Activated CD4-positive, alpha-beta T cell treated with anti-CD3 and anti-CD28 coated beads, Interleukin-2, Interleukin-6, amounts not matched to agents 100 ng/mL and 50 ng/mL, durations not matched to agents 16 hours and 8 hours (primary cell): ENCODE measurements around the gene GALP.
"Not testable (repeated sequence)": the region's sequence is repeated elsewhere in the genome, so short reads cannot be mapped to it uniquely, and the experiment has no call there.

Experiments
- DNase-seq: peaks from one replicate; pipeline ENCODE4 v3.0.0-alpha.2; 2020

Gene GALP

DNA sequence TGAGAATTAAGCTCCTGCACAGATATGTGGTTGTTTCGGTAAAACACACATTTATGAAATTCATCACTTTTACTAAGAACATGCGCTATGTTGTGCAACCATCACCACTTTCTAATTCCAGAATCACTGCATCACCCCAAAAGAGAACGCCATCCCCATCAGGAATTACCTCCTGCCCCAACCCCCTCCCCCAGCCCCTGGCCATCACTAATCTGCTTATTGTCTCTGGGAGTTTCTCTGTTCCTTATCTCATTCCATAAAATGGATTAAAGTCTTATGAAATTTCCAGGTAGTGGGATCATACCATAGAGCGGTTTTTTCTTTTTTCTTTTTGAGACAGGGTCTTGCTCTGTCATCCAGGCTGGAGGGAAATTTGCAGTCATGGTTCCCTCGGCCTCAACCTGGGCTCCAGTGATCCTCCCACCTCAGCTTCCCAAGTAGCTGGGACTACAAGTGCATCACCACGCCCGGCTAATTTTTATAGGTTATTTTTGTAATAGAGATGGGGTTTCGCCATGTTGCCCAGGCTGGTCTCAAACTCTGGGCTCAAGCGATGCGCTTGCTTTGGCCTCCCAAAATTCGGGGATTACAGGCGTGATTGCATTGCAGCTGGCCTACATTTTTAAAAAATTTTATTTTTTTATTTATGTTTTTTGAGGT is 18.3 kb downstream of the GALP start:
- no peak for DNase-seq

DNA sequence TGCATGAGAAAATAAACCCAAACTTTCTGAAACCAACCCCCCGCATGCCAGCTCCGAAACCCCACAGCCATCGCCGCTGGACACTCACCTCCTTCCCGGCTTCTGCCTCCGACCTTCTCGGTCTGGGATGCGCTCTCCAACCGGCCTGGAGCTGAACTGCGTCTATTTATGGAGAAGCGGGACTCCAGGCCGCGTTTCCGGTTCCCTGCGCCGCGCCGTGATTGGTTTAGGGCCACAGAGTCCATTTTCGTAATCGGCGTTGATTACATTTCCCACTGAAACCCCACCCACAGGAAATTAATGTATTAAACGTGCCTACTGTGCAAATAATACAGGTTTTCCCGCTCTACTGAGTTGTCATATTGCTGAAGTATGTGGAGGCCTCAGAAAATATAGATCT is 21.8 kb downstream of the GALP start, which contains the start of gene ZSCAN5B:
ZSCAN5B (minus strand) TSS at position 138 of the 400 bp plus-strand sequence. CDS start 4,731 bp downstream, outside the sequence.
- not testable (repeated sequence) for DNase-seq

DNA sequence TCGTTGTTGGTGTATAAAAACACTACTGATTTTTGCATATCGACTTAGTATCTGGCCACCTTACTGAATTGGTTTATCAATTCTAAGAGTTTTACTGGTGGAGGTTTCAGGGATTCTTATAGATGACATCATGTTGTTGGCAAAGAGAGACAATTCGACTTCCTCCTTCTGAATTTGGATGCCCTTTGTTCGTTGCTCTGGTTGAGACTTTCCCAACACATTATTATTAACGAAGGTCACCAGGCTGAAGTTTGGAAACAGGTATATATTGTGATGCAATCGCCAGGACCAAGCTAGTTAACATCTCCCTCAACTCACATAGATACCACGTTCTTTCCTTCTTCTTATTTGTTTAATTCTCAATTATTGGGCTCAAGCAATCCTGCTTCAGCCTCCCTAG is 23.9 kb downstream of the GALP start:
- no peak for DNase-seq

DNA sequence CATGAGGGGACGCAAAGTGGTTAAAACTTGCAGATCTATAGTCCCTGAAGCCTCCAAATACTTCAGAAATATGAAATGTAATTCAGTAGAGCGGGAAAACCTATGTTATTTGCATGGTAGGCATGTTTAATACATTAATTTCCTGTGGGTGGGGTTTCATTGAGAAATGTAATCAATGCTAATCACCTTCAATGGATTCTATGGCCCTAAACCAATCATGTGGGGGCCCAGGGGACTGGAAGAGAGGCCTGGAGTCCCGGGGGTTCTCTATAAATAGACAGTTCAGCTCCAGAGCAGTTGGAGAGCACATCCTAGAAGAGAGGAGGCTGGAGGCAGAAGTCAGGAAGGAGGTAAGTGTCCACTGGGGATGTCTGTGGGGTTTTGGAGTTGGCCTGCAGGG is 26.2 kb downstream of the GALP start, which contains the start of gene ZSCAN5C:
ZSCAN5C (plus strand) TSS at position 301 of the 400 bp plus-strand sequence. CDS start 3,641 bp downstream, outside the sequence.
- no peak for DNase-seq

DNA sequence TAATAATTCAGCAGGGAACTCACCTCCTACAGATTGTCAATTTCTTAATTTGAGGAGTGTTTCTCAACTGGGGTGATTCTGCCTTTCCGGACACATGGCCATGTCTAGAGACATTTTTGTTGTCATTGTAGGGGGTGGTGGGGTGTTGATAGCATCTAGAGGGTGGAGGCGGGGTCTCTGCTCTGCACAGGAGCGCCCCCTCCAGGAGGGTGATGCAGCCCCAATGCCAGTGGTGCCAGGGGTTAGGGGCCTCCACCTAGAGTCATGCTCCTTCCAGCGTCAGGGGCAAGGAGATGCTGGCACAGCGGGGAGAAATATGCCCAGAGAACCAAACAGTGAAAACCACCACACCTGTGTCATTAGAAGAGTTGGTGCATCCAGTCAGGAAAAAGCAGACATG is 31.8 kb downstream of the GALP start:
- not testable (repeated sequence) for DNase-seq

DNA sequence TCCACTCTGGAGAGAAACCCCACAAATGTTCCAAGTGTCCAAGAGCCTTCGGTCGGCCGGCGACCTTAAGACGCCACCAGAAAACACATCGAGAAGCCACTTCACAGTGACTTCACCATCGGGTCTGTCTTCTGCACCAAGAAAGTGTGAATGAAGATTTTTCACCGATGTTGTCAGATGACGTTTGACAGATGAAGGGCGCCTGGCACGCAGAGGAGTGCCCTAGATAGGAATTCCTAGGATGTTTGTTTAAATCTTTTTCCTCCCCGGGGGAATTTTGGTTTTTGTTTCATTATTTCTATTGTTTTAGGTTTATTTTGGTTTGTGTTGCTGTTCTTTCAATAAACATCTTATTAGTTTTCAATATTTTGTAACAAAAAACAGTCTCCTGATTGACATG is 33.3 kb downstream of the GALP start:
- no peak for DNase-seq

DNA sequence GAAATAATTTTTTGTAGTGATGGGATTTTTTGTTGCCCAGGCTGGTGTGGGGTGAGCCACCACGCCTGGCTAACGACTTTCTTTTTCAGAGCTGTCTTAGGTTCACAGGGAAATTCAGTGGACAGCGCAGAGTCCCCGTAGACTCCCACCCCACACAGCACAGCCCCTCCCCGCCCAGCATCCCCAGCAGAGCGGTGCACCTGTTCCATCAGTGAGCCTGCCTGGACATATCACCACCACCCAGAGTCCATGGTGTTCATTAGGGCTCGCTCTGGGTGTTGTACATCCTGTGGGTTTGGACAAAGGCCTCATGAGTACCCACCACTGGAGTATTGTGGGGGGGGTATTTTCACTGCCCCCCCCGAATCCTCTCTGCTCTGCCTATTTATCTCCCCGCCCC is 34.2 kb downstream of the GALP start:
- not testable (repeated sequence) for DNase-seq

DNA sequence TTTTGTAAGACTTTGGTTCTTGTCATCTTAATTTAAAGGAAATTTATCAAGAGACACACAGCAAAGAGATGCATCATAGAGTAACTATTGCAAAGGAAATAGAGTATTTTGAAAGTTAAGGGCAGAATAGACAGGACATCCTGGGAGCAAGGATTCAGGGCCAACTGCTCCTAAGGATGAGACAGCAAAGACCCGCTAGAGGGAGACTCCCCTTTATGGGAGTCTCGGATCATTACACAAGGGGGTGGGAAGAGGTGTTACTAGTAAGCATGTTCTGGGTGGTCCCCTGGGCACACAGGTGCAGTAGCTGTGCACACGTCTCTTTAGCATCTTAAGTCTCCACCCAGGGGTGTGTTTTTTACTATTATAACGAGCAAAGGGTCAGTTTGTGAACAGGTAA is 35.9 kb downstream of the GALP start:
- DNase-seq = no peak

DNA sequence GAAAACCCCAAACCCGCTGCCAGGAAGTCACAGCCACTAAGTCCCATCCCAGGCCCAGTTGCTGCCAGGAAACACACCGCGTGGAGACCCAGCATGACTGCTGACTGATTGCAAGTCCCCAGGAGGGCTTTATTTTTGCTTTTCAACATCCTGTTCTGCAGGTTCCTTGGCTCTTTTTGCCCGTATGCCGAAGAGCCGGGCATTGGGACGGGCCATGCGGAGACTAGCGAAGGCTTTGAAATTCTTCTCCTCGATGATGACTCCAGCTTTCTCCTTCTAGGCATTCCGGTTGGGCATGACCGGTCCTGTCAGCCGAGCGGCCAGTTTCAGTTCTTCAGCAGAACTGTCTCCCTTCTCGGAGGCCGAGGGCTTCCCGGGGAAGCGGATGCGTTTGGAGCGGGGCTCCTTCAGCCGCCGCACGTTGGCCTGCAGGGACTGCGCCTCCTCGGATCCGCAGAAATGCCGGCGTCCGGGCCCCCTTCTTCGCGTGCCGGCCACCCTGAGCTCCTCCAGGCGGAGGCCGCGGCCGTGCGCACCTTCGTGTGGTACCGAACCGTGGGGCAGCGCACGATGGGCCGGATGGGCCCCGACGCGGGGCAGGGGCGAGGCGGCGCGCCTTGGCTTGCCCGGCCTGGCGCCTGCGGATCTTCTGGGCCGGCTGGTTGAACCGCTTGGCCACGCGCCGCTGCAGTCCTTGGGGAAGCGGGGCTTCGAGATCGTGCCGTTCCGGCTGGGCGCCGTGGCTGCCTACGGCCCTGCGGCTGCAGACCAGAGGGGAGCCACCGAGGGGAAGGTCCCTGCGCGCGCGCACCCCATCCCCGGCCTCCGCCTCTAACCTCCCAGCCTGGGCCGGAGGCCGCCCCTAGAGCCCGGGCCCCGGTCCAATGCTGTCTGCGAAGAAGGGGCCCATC is 41.5 kb downstream of the GALP start:
- DNase-seq = no peak

DNA sequence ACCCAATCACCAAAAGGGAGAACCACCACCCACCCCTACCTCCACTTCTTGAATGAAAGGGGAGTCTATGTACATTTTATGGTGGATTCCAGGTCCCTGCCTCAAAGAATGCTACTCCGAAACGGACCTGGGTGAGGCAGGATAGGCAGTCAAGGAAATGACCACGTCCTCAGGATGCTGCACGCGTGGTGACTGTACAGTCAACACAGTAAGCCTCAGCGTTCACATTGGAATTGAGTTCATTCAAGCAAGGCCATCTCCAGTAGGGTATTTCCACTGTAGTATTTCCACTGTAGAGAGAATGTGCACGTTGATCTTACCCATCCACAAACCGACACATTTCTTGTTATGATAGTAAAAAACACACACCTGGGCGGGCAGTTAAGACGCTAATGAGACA is 43.2 kb downstream of the GALP start:
- no peak for DNase-seq

DNA sequence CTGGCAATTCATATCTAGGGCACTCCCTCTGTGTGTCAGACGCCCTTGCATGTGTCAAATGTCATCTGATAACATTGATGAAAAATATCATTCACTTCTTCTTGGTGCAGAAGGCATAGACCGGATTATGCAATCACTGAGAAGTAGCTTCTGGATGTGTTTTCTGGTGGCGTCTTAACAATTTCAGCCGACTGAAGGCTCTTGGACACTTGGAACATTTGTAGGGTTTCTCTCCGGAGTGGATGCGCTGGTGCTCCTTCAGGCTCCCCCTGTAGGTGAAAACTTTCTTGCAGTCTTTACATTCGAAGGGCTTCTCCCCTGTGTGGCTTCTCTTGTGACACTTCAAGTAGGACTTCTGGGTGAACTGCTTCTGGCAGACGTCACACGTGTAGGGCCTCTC is 45.6 kb downstream of the GALP start:
- not testable (repeated sequence) for DNase-seq

DNA sequence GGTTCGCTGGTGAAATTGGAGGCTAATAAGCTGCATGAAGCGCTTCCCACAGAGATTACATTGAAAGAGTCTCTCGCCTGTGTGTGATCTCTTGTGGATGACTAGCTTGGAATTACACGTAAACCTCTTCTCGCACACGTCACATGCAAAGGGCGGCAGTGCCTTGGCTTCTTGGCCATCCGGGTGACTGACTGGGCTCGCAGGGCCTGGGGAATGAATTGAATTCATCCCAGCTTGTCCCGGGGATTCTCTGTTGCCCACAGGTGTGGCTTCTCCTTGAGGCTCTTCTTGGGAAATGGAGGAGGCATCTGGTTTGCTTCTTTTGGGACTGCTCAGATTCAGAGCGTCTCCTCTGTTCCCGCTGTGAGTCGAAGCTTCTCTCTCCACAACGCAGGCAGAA is 46.0 kb downstream of the GALP start:
- no peak for DNase-seq

DNA sequence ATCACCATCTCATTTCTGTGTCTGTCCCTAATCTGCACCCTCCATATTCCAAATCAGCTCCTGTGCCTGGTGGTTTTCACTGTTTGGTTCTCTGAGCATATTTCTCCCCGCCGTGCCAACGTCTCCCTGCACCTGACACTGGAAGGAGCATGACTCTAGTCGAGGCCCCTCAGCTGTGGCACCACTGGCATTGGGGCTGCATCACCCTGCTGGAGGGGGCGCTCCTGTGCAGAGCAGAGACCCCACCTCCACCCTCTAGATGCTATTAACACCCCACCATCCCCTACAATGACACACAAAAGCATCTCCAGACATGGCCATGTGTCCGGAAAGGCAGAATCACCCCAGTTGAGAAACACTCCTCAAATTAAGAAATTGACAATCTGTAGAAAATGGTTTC is 47.1 kb downstream of the GALP start:
- DNase-seq = no peak

DNA sequence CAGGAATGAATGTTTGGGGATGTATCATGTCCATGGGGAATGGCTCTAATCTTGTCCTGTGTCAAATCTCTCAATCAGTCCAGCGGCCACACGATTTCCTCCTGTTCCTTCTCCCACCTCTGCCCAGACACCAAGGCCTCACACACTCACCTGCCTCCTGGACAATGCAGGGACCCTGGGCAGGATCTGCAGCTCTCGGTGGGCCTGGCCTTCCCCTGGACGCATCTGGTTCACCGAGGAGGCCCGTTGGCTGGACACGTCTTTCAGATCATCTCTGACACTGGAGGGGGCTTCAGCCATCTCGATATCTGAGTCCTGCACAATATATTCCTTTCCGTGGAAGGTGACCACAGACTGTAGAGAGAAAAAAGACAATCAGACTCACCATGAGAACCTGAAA is 47.7 kb downstream of the GALP start:
- no peak for DNase-seq
